NCI-H526 (cell line): ENCODE results near the gene MRPL54.

ENCODE experiments used
- DNase-seq, 2 experiments: peaks; one replicate each; lab custom pipeline; 2025; lab: John Stamatoyannopoulos, UW

The MRPL54 gene

GRCh38 chr19:3769494-3769893, 7.0 kb downstream of the MRPL54 start:
- DNase-seq, result no peak

DNA sequence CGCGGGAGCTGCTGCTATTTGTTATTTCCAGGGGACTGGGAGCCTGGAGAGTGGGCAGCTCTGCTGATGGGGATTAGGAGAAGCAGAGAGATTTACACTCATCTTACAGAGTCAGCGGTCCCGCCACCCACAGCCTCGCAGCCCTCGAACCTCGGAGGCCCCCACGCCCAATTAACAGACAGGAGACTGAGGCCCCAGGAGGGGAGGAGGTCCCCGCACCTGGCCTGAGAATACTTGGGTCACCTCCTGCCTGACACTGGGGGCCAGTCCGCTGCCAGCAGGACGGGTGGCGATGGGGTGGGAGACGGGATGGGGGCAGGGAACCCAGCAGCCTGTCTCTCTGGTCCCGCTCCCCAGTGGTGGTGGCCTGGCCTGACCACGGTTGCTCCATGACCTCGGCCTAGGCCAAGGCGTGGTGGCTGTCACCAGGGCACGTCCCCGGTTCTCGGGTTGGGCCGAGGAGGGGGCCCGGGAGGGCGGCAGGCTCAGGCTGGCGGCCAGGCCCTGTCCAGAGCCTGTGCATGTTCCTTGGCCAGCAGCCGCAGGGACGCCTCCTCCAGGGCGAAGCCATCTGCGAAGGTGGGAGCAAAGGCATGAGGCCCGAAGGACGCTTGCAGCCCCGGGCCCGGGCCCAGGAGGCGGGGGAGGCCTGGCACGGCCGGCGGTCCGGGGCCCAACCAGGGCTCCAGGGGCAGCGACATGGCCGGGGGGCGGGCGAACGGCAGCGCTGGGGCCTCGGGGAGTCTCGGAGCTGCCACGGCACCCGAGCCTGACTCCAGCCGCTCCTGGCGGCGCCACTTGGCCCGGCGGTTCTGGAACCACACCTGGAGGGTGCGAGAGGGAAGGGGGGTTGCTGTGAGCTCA, 7.9 kb downstream of the MRPL54 start:
- DNase-seq, result no peak

- DNase-seq, result no peak
Observed at GRCh38 chr19:3771000-3771905, 8.8 kb downstream of the MRPL54 start.

DNA sequence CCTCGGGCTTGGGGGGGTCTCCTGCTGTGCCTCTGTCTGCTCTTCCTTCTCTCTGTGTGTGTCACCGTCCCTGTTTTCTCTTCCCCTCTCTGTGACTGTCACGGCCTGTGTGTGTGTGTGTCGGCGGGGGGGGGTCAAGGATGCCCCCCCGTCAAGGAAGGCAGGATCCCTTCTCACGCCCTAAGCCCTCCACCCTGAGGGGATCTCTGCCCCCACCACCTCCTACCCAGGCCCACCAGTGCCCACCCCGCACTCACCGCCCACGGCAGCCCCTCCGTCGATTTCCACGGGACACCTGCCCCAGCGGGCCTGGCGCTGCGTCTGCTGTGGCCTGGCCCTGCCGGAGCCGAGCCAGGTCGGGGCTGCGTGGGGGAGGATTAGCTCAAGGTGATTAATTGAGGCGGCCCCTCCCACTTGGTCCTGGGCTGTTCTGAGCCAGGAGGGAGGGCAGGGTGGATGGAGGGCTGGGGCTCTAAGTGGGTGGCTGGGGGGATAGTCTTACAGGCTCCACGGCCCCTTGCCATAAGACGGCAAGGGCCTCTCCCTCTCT, 9.5 kb downstream of the MRPL54 start, which contains the start of gene RAX2:
Gene RAX2 (minus strand): TSS at position 323 of the 550 bp plus-strand sequence. CDS start 486 bp downstream, outside the sequence.
- no peak for DNase-seq

- DNase-seq, result no peak
Observed at GRCh38 chr19:3773814-3774515, 11.5 kb downstream of the MRPL54 start.

DNA sequence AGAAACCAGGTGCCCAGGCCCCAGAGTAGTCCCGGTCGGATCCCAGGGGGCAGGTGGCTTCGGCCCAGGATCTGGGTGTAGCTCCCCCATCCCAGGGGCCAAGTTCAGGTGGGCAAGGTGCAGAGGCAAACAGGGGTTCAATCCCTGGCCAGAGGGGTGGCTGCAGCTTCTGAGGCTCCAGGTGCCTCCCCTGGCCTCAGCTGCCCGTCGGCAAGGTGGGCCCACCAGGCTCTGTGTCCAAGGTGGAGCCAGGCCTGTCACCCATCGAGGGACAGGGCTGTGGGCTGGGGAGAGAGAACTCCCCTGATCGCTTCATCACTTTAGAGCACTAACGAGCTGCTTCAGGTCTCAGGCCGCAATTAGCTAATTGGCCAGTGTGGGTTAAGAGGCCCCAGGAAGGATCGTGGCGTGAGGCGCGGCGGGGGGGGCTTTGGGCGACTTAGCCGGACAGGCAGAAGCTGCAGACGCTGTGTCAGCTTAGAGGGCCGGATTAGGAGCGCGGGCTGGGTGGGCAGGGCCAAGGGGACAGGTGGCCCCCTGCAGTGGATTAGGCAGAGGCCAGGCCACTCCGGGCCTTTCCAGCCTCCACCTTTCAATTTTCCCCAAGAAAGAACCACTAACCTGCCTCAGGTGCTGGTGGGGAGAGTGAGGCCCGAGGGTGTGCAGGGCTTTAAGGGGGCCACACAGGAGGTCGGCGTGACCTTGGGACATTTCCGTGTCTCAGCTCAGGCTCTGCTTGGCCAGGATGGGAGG, 12.3 kb downstream of the MRPL54 start:
- no peak for DNase-seq

DNA sequence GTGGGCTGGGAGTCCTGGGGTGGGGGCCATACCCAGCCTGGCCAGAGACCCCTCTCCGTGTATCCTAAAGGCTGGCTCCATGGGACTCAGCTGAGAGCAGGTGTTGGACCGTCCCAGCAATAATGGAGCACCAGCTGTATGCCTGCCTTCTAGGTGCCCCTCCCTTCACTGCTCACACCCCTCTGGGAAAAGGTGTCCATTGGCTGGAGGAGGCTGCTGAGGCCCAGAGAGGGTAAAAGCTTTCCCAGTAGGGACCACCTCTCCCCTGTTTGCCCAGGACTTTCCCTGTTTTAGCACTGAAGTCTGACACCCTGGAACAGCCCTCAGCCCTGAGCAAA, 12.9 kb downstream of the MRPL54 start:
- no peak for DNase-seq

DNA sequence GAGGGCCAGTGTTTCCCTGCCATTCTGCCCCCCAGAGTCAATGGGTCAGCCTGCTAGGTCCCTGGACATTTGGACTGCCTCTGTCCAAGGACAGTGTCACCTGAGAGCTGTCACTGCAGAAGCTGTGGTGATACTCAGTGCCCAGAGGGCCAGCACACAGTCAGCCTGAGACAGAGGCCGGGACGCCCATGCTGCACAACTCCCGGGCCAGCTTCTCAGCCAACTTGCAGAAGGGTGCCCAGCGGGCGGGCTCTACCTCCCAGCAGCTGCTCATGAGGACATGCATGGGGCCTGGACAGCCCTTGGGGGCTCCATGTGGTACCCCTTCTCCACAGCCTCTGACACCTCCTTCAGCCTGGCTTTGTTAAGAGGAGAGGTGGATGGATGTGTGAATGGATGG, 13.3 kb downstream of the MRPL54 start:
- DNase-seq, result no peak

GRCh38 chr19:3776479-3777040, 14.1 kb downstream of the MRPL54 start:
- DNase-seq, result no peak

DNA sequence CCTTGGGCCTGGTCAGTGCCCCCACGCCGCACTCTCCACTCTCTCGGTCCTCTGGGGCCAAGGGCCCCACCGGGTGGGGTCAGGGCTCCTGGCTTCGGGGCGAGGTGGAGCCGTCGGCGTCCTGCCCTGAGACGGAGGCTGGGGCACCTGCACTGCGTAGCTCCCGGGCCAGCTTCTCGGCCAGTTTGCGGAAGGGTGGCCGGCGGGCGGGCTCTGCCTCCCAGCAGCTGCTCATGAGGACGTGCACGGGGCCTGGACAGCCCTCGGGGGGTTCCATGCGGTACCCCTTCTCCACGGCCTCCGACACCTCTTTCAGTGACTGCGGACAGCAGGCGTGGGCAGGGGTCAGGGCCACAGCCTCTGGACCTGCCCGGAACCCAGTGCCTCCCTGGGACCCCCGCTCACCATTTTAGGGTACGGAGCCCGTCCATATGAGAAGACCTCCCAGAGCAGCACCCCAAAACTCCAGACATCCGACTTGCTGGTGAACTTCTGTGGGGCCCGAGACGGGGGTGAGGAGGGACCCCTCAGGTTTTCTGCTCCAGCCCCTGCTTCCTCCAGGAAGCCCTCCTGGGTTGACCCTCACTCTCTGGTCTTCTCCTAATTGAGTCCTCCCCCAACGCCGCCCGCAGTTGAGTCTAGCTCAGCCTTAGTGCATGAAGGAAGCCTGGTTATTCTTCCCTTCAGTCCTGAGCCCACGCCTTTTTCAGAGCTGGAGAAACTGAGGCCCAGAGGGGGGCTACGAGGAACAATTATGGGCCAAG, 15.8 kb downstream of the MRPL54 start:
- no peak for DNase-seq

DNA sequence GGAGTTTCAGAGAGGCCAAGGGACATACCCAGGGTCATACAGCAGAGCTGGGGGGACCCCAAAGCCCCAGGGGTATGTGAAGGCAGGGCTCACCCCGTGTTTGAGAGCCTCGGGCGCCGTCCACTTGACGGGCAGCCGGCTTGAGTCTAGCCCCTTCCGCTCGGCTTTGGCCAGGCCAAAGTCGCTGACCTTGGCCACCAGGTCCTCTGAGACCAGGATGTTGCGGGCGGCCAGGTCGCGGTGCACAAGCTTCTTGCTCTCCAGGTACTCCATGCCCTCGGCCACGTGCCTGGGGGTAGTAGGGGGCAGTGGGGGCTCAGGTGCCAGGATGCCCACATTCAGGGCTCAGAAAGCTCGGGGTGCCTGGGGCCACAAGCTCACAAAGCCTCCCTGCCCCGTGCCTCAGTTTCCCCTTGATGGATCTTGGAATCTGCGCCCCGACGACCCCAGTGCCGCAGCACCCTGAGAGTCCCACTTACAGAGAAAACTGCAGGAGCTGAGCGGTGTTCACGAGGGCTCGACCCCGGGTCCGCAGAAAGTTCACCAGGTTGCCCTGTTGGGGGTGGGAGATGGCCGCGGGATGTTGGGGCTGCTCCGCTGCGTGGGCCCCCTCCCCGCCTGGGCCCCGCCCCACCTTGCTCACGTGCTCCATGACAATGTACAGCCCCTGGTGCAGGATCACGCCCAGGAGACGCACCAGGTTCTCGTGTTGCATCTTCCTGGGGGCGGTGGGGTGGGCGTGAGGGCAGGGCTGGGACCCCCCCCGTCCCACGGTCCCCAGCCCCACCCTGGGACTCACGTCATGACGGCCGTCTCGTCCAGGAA, 16.6 kb downstream of the MRPL54 start:
- no peak for DNase-seq

GRCh38 chr19:3780786-3781304, 18.4 kb downstream of the MRPL54 start:
- DNase-seq, result peak; percentile 82 to 89

DNA sequence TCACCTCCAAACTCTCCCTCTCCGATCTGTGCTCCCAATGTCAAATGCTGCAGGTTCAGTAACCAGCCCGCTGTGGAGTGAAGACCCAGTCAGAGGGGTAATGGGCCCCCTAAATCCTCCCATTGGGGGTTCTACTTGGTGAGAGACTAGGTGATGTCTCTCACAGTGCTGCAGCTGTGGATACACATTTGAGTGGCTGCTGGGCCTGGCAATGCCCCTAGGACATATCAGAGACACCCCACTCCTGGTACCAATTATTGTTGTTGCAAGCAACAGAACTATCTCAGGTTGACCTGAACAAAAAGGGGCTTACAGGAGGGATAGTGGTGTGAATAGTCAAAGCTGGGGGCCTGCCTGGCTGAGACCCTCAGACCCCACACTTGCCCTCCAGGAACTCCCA, 19.1 kb downstream of the MRPL54 start:
- no peak for DNase-seq

- no peak for DNase-seq
Observed at GRCh38 chr19:3782330-3782729, 19.8 kb downstream of the MRPL54 start.

DNA sequence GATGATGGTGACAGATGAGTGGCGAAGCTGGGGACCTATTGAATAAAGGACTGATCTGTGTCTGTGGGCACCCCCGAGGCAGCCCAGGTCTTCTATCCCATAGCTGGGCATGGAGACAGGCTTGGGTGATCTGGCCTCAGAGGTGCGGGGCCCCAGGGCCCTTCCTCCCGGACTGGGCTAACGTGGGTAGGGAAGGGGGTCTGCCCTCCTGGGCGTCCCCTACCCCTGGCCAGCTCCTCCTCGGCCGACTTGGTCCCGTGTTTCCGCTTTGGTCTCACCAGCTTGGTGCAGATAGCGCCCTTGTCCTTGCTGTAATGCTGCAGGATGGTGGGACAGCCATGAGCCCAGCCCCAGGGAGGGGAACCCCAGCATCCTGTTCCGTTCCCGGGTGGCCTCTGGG, 20.4 kb downstream of the MRPL54 start:
- no peak for DNase-seq

DNA sequence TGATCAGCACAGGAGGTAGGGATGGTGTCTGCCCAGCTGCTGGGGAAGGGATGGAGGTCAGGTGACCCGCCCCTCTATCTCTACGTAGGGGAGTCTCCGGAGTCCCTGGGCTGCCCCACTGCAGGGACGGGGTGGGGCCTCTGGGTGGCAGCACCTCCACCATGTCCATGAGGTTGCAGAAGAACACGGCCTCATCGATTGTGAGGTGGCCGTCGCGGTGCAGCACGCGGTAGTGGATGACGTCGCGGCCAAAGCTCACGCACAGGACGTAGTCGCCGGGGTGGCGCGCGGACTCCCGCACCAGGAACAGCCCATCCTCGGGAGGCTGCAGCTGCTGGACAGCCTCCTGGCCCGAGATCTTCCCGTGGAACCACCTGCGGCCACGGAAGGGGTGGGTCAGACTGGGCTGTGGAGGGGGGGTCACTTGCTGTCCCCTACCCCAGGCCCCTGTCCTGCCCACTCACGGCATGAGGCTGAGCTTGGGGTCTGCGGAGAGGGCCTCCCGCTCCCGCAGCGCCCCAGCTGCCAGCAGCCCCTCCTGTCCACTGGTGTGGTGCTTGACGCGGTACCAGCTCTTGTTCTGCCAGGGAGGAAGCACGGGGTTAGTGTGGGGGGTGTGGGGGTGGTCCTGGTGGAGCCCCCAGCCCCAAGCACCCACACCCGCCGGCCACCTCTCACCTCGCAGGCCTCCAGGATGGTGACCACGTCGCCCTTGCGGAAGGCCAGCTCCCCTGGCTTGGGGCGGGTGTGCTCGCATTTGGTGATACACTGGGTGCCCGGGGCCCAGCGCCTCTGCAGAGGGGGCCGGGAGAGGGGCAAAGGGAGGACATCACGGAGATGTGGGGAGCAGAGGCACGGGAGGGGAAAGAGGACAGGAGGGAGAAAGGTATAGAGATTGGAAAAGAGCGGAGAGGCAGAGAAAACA, 21.4 kb downstream of the MRPL54 start:
- no peak for DNase-seq

- DNase-seq, result peak in 1 of 2 experiments; percentile 31
Observed at GRCh38 chr19:3784607-3785450, 22.3 kb downstream of the MRPL54 start.
